Epithelial cell of esophagus (primary cell): ENCODE measurements around the gene CLEC3A.

ENCODE experiments used
- DNase-seq: peaks from one replicate; pipeline ENCODE4 v3.0.0; 2010; ENCODE audit warnings: low read depth
- H3K4me3 ChIP-seq: 2 replicates; pipeline ENCODE4 v1.5.1; 2011; ENCODE audit warnings: mild to moderate bottlenecking, low read length, control low read depth
- CTCF ChIP-seq: IDR thresholded peaks from 2 replicates; pipeline ENCODE4 v1.5.1; 2011; ENCODE audit warnings: low read depth, mild to moderate bottlenecking, low read length, control low read depth, inconsistent platforms; ENCODE audit not compliant: insufficient read depth; ENCODE audit errors: missing control alignments

The CLEC3A gene

DNA sequence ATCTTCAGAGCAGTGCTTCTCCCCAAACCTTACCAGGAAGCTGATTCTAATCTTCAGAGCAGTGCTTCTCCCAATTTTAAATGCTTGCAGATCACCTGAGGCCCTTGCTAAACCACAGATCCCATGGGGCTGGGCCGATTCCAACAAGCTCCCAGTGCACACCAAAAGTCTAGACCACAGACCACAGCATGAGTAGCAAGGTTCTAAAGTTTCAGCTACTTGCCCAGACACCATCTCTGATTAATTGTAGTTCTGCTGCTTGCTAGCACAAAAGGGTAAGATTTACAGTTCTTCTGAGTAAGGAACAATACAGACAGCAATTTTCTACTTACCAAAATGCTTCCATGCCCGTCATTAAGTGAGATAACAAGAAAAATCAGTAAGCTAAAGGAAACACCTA lies 12.2 kb downstream of the CLEC3A start:
- H3K4me3 ChIP-seq: no peak overlapping the region
- TF ChIP-seq CTCF: no peak
- no peak for DNase-seq

GRCh38 chr16:78035012-78035411 lies 12.7 kb downstream of the CLEC3A start:
- H3K4me3 ChIP-seq: no peak overlapping the region
- DNase-seq: no peak
- TF ChIP-seq CTCF: no peak

GRCh38 chr16:78040396-78040795 lies 18.0 kb downstream of the CLEC3A start:
- DNase-seq: no peak
- no peak for TF ChIP-seq CTCF

GRCh38 chr16:78045865-78046581 lies 23.7 kb downstream of the CLEC3A start:
- no peak overlapping the region for H3K4me3 ChIP-seq
- TF ChIP-seq CTCF: no peak
- peak; percentile 43 for DNase-seq

More at GRCh38 chr16:78040396-78040795, 18.0 kb downstream of the CLEC3A start:
- H3K4me3 ChIP-seq: no peak overlapping the region

DNA sequence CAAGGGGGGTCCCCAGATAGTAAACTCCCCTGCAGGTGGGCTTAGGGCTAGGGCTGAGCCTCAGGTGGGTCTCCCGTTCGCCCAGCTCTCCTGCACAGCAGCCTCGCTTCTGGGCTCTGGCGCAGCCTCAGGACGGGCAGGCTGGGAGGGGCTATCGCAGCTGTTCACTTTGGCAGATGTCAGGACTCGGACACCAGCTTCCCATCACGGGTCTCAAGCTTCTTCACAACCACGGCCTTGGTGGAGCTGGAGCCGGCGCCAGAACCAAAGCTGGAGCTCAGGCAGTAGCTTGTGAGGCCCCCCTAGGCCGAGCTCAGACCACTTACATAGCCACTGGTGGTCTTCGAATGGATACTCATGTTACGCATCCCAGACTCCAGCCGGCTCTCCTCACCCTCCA lies 26.0 kb downstream of the CLEC3A start:
- no peak overlapping the region for H3K4me3 ChIP-seq
- no peak for TF ChIP-seq CTCF
- no peak for DNase-seq

- TF ChIP-seq CTCF: no peak
Measured at GRCh38 chr16:78050734-78051400, 28.5 kb downstream of the CLEC3A start.

More at GRCh38 chr16:78050734-78051400, 28.5 kb downstream of the CLEC3A start:
- H3K4me3 ChIP-seq: no peak overlapping the region
- DNase-seq: no peak
